Smooth muscle cell (in vitro differentiated cells): ENCODE results near the gene TBC1D8. TPM values are rescaled to one million over a fixed set of nuclear protein-coding genes. Genes with fewer than 3 reads are reported as not detected.

Experiments used
- DNase-seq: peaks from one replicate; lab custom pipeline; 2025; ENCODE audit not compliant: unreplicated experiment; lab: John Stamatoyannopoulos, UW
- H2AFZ ChIP-seq: fragments of 200-600 bp; sonication (generic); 2 replicates; pipeline ENCODE4 v1.6.0; 2016; ENCODE audit warnings: antibody characterized with exemption, low read depth, mild to moderate bottlenecking
- H3F3A ChIP-seq: fragments of 200-600 bp; sonication (generic); 2 replicates; pipeline ENCODE4 v1.6.0; 2017; ENCODE audit warnings: antibody characterized with exemption, low read depth
- H3K27ac ChIP-seq: fragments of 200-600 bp; sonication (generic); 2 replicates; pipeline ENCODE4 v1.5.1; 2016; ENCODE audit warnings: low read depth, mild to moderate bottlenecking
- H3K27me3 ChIP-seq: fragments of 200-600 bp; sonication (generic); 2 replicates; pipeline ENCODE4 v1.6.1; 2016; ENCODE audit warnings: low read depth, mild to moderate bottlenecking
- H3K36me3 ChIP-seq: fragments of 200-600 bp; sonication (generic); 2 replicates; pipeline ENCODE4 v1.5.1; 2016; ENCODE audit warnings: low read depth
- H3K4me1 ChIP-seq: fragments of 200-600 bp; sonication (generic); 2 replicates; pipeline ENCODE4 v1.5.1; 2016; ENCODE audit warnings: low read depth
- H3K4me2 ChIP-seq: fragments of 200-600 bp; sonication (generic); 2 replicates; pipeline ENCODE4 v1.6.0; 2016; ENCODE audit warnings: mild to moderate bottlenecking
- H3K4me3 ChIP-seq: fragments of 200-600 bp; sonication (generic); 2 replicates; pipeline ENCODE4 v1.5.1; 2016; ENCODE audit warnings: mild to moderate bottlenecking
- H3K79me2 ChIP-seq: fragments of 200-600 bp; sonication (generic); 2 replicates; pipeline ENCODE4 v1.6.0; 2016; ENCODE audit warnings: low read depth, mild to moderate bottlenecking
- H3K9ac ChIP-seq: fragments of 200-600 bp; sonication (generic); 2 replicates; pipeline ENCODE4 v1.6.0; 2016; ENCODE audit warnings: low read depth
- H3K9me3 ChIP-seq: fragments of 200-600 bp; sonication (generic); replicated peaks from 2 replicates; pipeline ENCODE4 v1.5.1; 2016; ENCODE audit warnings: low read depth
- H4K20me1 ChIP-seq: fragments of 200-600 bp; sonication (generic); 2 replicates; pipeline ENCODE4 v1.6.0; 2016; ENCODE audit warnings: low read depth
- WGBS: methylation state at CpG from one replicate; pipeline ENCODE4 v1.1.7; 2016; ENCODE audit warnings: low lambda C conversion rate; 5-methylcytosine and 5-hydroxymethylcytosine counted together
- polyA plus RNA-seq: library from polyadenylated mRNA; unstranded; fragments of >200 nt; fragmentation: Nextera tagmentation; extraction: Ambion mirVana; gene quantifications from 2 replicates; pipeline ENCODE4 v1.2.1, GENCODE V29; 2016
- total RNA-seq: library from RNA; depleted of rRNA; stranded (reverse); fragments of >200 nt; gene quantifications from 2 replicates; pipeline ENCODE4 v1.2.3, GENCODE V29; 2014
- TF ChIP-seq, protein P1 (sequence below): fragments of 200-600 bp; sonication (generic); IDR thresholded peaks from 2 replicates; pipeline ENCODE4 v1.5.1; 2017; ENCODE audit warnings: borderline replicate concordance, mild to moderate bottlenecking, antibody characterized with exemption; ENCODE audit not compliant: insufficient read depth, poor library complexity, severe bottlenecking

The TBC1D8 gene
- total and polyA plus RNA-seq, 2 experiments from 2014 or later: 0.89 to 15.1 TPM

DNA sequence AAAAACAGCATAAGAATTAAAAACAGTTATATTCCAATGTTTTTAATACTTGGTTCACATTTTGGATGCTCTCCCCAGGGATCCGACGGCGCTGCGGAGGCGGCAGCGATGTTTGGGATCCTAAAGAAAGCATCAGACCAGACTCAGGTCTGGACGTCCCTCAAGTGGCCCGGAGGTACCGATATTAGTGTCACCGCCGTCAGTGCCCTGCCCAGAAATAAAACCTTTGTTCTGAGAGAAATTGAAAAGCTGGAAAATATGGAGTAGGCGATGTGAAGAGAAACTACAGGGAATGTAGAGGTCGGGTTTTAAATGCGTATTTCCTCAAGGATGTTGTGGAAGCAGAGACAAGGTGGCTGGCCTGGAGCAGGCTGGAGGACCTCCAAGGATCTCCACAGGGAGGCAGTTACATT, 683 bp upstream of the TBC1D8 start:
- peaks cover 14% of the 10 kb centered on the region for H3K27me3 ChIP-seq
- TF ChIP-seq, protein P1, sequence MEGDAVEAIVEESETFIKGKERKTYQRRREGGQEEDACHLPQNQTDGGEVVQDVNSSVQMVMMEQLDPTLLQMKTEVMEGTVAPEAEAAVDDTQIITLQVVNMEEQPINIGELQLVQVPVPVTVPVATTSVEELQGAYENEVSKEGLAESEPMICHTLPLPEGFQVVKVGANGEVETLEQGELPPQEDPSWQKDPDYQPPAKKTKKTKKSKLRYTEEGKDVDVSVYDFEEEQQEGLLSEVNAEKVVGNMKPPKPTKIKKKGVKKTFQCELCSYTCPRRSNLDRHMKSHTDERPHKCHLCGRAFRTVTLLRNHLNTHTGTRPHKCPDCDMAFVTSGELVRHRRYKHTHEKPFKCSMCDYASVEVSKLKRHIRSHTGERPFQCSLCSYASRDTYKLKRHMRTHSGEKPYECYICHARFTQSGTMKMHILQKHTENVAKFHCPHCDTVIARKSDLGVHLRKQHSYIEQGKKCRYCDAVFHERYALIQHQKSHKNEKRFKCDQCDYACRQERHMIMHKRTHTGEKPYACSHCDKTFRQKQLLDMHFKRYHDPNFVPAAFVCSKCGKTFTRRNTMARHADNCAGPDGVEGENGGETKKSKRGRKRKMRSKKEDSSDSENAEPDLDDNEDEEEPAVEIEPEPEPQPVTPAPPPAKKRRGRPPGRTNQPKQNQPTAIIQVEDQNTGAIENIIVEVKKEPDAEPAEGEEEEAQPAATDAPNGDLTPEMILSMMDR: no peak

DNA sequence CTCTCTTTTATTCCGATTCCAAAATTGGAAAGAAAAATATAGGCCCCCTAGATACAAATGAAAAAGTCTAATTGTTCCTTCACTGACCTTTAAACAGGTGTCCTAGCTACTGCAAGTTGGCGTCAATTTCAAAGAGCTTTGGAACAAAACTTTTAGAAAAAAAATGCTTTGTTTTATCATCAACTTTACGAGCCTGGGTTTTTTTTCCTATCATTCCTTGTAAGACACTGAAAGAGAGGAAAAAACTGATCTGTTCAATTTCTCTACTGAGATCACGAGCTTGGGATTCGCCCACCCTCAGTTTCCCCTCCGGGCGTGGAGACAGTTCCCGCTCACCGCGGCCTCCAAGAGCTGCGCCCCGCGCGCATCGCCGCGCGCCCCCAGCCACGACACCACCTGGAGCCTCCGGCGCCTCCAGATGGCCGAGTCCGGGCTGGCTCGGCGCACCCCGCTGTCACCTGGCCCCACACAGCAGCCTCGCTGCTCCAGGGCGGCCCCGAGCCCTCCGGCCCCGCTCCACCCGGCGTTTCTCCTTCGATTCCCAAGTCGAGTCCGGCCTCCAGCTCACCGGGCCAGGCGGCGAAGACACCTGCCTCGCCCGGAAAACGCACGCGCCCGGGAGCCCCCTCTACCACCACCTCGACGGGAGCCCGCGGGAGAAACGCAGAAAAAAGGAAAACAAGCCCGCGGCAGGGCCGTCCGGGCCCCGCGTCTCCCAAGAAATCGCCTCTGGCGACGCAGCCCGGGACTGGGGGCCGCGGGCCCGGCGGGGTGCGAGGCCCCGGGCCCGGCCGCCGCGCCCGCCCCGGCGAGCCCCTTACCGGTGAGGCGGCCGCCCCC, 656 bp downstream of the TBC1D8 start:
- no peak overlapping the region for H3K27ac ChIP-seq
- H3K4me3 ChIP-seq: peak overlapping the region; percentile 62
- H3K9me3 ChIP-seq: no peaks in the 10 kb centered on the region
- peak overlapping the region; percentile 88 for H2AFZ ChIP-seq
- no peak for DNase-seq
- H3K27me3 ChIP-seq: peaks cover 14% of the 10 kb centered on the region
- TF ChIP-seq, protein P1: no peak
- H3K4me1 ChIP-seq: peaks cover 14% of the 10 kb centered on the region
- H3F3A ChIP-seq: peaks cover 6% of the 10 kb centered on the region
- H3K4me2 ChIP-seq: peak overlapping the region; percentile 97
- H3K79me2 ChIP-seq: no peaks in the 10 kb centered on the region
- no peak overlapping the region for H3K9ac ChIP-seq
- H3K36me3 ChIP-seq: no peaks in the 10 kb centered on the region
- no peaks in the 10 kb centered on the region for H4K20me1 ChIP-seq
- WGBS: 4% methylated on average over 64 of the region's 76 CpGs

More for the DNA sequence above, 683 bp upstream of the TBC1D8 start:
- Histone ChIP-seq H3K36me3 (no peaks in the 10 kb centered on the region), H3K9ac (peak overlapping the region; percentile 31), H3K4me3 (peak overlapping the region; percentile 62), H4K20me1 (no peaks in the 10 kb centered on the region), H3F3A (peaks cover 6% of the 10 kb centered on the region), H3K27ac (no peak overlapping the region), H3K79me2 (no peaks in the 10 kb centered on the region), H3K9me3 (no peaks in the 10 kb centered on the region), H3K4me2 (peak overlapping the region; percentile 89), H2AFZ (peak overlapping the region; percentile 96), H3K4me1 (peaks cover 14% of the 10 kb centered on the region)
- WGBS: 6% methylated on average over 14 of the region's 14 CpGs
- DNase-seq: no peak

DNA sequence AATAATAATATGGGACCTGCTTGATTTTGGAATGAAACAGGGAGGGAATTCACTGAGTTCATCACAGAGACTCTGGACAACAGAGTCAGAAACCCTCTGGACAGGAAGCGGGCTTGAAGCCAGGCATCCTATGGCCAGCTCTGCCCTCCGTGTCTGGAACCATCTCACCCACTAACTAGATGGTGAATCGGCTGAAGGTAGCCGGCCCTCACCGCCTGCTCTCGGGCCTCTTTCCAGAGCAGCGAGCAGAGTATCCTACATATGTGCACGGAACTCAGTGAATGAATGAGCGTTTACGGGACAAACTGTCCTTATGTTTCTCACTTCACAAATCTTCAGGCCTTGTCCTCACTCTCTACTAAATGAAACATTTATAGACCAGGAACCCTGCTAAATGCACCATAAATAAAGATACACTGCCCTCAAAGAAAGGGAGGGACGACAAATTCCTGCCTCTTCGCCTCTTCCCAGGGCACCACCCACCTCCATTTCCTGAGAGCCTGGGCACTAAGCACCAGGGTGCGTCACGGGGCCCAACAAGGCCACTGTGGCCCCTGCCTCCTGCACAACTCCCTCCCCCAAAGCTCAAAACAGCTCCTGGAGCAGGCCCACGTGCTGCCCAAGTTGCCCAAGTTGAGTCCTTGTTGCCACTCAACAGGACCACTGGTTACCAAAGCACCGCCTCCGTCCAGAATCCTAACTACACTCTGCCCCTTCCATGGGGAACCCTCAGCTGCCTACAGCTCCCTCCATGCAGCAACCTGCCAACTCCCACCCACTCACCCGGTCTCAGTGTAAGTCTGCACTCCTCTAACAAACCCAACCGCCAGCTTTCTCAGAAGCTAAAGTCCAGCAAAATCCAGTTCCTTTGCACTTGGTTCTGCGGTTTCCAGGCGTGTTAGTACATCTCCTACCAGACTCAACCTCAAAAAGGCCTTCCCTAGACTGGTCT, 1.7 kb downstream of the TBC1D8 start:
- TF ChIP-seq, protein P1: no peak
- Histone ChIP-seq H3K79me2 (no peaks in the 10 kb centered on the region), H3F3A (peaks cover 6% of the 10 kb centered on the region), H3K27me3 (peaks cover 14% of the 10 kb centered on the region), H3K9ac (no peak overlapping the region), H3K4me3 (peak overlapping the region; percentile 62), H3K9me3 (no peaks in the 10 kb centered on the region), H2AFZ (no peak overlapping the region), H3K4me2 (peak overlapping the region; percentile 97), H3K4me1 (peaks cover 14% of the 10 kb centered on the region), H4K20me1 (no peaks in the 10 kb centered on the region), H3K36me3 (no peaks in the 10 kb centered on the region), H3K27ac (no peak overlapping the region)
- no peak for DNase-seq
- 79% methylated on average over 21 of the region's 21 CpGs for WGBS
